GM19238 (cell line): Measurements from ENCODE around the gene SCGB1C2.
A peak's percentile ranks its signal among the peaks of the same experiment; 100 is the strongest.
"Not testable (repeated sequence)": the region's sequence is repeated elsewhere in the genome, so short reads cannot be mapped to it uniquely, and the experiment has no call there.

ENCODE experiments used
- DNase-seq: peaks from one replicate; pipeline ENCODE4 v3.0.0; 2011; ENCODE audit warnings: low spot score; ENCODE audit not compliant: insufficient read length

The SCGB1C2 gene

GRCh38 chr17:137166-137807 lies at the start of gene SCGB1C2:
Gene SCGB1C2, plus strand, starts transcription at chr17:137569. Its CDS starts 22 bp downstream, at chr17:137591.
- not testable (repeated sequence) for DNase-seq

DNA sequence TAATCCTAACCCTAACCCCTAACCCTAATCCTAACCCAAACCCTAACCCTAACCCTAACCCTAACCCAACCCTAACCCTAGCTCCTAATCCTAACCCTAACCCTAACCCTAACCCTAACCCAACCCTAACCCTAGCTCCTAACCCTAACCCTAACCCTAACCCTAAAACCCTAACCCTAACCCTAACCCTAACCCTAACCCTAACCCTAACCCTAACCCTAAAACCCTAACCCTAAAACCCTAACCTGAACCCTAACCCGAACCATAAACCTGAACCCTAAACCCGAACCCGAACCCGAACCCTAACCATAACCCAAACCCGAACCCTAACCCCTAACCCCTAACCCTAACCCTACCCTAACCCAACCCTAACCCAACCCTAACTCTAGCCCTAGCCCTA lies 24.3 kb upstream of the SCGB1C2 start:
- not testable (repeated sequence) for DNase-seq

DNA sequence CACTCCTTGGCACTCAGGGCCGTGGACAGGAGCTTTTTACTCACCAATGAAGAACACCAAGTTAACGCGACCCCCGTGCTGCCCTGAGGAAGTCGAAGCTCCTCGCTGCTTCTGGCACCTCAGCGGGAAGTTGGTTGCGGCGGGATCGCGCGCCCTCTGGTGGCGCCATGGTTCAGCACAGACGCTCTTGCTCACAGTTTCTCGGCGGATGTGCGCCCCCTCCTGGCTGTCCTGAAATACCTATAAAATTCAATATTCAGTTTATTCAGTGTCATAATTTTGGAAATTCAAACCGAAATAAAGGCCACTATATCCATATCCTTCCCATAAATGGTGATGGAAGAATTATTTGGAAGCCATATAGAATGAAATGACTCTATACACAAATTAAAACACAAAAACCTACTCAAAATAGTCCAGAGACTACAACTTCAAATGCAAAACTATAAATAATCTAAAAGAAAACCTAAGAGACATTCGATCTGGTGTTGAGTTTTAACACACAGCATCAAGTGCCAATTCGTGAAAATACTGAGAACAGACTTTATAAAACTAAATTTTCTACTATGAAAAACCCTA lies 18.9 kb upstream of the SCGB1C2 start:
- not testable (repeated sequence) for DNase-seq

DNA sequence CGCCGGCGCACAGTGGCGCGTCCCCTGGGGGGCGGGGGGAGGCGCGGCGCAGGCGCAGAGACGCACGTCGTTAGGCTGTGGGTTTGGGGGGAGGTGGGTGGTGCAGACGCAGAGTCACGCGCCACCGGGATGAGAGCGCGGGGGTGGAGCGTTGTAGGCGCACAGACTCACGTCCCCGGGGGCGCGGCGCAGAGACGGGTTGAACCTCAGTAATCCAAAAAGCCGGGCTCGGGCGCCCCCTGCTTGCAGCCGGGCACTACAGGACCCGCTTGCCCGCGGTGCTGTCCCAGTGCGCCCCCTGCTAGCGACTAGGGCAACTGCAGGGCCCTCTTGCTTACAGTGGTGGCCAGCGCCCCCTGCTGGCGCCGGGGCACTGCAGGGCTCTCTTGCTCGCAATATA lies 3.4 kb upstream of the SCGB1C2 start:
- not testable (repeated sequence) for DNase-seq

GRCh38 chr17:134332-134785 lies 3.0 kb upstream of the SCGB1C2 start:
- DNase-seq, result not testable (repeated sequence)

DNA sequence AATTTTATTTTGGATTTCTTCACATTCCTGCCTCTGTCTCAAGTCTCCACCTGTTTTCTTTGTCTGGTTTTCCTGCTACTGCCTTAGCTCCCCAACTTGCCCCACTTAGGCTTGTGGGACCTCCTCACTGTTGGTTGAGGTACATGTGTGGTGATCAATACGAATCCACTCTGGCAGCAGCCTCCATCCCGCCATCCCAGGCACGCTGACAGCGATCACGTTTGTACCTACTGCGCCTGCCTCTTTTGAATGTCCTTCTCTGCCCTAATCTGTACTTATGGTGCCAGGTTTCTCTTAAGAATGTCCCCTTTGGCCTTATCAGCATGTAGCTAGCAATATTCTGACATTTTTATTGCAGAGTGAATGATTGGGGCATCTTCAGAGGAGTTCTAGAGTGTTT lies 2.3 kb upstream of the SCGB1C2 start:
- DNase-seq, result not testable (repeated sequence)

DNA sequence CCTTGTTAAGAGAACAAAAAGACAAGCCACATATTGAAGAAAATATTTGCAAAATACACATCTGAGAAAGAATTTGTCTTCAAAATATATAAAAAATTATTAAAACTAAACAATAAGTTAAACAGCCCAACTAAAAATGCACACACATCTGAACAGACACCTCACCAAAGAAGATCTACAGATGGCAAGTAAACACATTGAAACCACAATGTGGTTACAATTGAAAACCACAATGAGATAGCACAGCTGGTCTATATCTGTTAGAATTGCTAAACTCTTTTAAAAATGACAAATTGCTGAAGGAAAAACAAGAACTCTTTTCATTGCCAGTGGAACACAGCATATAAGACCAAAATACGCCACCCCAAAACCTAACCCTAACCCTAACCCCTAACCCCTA lies 1.5 kb upstream of the SCGB1C2 start:
- DNase-seq, result not testable (repeated sequence)

DNA sequence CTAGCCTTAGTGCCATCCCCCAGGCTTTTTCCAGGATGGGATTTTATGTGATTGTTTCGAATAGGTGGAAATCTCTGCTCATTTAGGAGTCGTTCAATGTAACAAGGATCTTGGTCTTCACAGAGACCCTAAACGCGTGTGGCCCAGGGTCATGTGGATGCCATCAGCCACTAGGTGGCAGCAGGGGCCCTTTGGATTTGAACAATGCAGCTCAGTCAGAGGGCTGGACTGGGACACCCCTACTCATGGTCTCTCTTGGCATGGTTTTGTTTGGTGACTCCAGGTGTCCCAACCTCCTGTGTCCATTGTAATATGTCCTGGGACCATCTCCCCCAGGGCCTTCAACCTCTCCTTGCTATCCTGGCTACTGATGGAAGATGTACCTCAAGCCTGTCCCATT lies 838 bp upstream of the SCGB1C2 start:
- DNase-seq, result not testable (repeated sequence)

GRCh38 chr17:139401-140205 lies 2.2 kb downstream of the SCGB1C2 start:
- not testable (repeated sequence) for DNase-seq

DNA sequence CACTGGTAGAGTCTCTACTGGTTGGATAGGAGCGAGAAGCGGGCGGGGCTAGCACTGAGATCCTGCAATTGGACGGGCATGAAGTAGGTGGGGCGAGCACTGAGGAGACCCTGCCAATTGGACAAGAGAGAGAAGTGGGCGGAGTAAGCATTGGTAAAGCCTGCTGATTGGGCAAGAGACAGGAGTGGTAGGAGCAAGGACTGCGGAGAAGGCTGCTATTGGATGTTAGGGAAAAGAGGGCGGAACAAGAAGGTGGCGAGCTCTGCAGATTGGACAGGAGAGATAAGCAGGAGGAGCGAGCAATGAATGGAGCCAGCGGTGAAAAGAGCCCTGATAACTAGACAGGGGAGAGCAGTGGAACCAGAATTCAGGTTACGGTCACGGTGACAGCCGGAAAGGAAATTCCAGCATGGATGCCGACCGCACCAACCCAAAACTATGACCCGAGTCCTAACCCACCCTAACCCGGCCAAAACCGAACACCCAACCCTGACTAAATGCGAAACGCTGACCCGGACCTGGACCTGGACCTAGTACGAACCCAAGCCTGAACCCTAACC lies 4.8 kb downstream of the SCGB1C2 start:
- DNase-seq, result no peak

GRCh38 chr17:142876-143784 lies 5.8 kb downstream of the SCGB1C2 start:
- no peak for DNase-seq

- peak; percentile 90 for DNase-seq
Measured at GRCh38 chr17:143785-144281, 6.5 kb downstream of the SCGB1C2 start.

DNA sequence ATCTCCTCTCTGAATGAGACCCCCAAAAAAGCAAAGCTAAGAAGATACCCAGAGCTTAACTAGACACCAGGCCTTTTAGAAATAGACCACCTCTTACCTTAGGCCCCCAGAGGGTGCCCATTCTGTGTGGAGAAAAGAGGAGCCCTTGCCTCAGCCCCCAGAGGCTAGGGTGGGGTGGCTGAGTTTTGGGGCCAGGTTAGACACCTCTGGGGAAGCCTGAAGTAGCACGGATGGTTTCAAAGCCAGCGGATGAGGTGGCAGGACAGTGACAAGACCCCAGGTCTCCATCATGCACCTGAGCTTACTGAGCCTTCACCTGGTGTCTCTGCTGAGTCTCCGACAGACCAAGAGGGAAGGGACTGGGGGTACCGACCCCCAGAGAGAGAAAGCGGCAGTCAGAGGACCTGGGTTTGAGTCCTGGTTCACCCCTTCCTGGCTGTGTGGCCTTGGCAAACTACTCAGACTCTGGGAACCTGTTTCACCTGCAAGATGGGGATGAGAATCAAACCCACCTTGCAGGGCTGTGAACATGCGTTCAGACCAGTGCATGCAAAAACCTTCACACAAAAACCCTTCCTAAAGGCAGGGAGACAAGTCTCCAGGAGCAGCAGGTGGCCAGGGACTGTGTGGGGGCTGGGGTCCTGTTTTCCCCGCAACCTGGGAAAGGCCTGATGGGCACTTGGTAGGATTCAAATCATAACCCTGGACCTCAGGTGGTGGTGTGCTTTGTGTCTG lies 7.7 kb downstream of the SCGB1C2 start:
- DNase-seq, result no peak

- DNase-seq, result no peak
Measured at GRCh38 chr17:145671-146541, 8.5 kb downstream of the SCGB1C2 start.

- no peak for DNase-seq
Measured at GRCh38 chr17:146546-146945, 9.2 kb downstream of the SCGB1C2 start.

- DNase-seq, result no peak
Measured at GRCh38 chr17:146983-147761, 9.8 kb downstream of the SCGB1C2 start.

- DNase-seq, result no peak
Measured at GRCh38 chr17:147796-148740, 10.7 kb downstream of the SCGB1C2 start.
